ENCODE measurements around the gene CLEC20A. TPM values are rescaled to one million over a fixed set of nuclear protein-coding genes. Genes with fewer than 3 reads are reported as not detected.
A peak's percentile ranks its signal among the peaks of the same experiment; 100 is the strongest.

The CLEC20A gene
- total RNA-seq, 1 donor from 2014 or later = not detected

GRCh38 chr1:178489399-178489798 lies 7.4 kb downstream of the CLEC20A start:
- Histone ChIP-seq H3K27ac (no peak overlapping the region), H3K4me1 (peaks cover 15% of the 10 kb centered on the region), H3K4me3 (no peak overlapping the region), H3K27me3 (ENCODE audit: low read depth) (peaks cover 4% of the 10 kb centered on the region), H3K9me3 (no peaks in the 10 kb centered on the region), H3K36me3 (no peaks in the 10 kb centered on the region)
- TF ChIP-seq CTCF (IDR thresholded peaks at IDR 0.05) = no peak
- intact Hi-C loops (cut with DNase I) = no loop called here
- DNase-seq (no peak), ATAC-seq (no peak)

DNA sequence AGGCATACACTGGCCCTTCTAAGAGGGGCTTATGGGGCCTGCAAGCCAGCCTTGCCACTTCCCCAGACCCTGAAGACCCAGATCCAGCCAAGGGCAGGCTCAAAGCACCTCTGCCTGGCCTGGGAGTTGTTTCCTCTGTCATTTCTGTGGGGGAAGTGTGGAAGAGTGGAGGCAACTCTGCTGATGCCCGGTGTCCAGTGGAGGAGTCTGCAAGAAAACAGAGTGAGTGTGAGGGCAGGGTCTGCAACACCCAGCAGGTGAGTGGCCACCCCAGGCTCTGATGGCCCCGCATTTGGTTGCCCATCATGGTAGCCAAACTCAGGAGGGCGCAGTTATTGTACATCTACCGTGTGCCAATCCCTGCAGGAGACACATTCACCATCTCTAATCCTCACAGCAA lies 8.4 kb downstream of the CLEC20A start:
- ATAC-seq (no peak), DNase-seq (no peak)
- Histone ChIP-seq H3K36me3 (no peaks in the 10 kb centered on the region), H3K4me1 (peaks cover 15% of the 10 kb centered on the region), H3K4me3 (no peak overlapping the region), H3K27ac (no peak overlapping the region), H3K9me3 (no peaks in the 10 kb centered on the region), H3K27me3 (ENCODE audit: low read depth) (peaks cover 4% of the 10 kb centered on the region)
- intact Hi-C loops (cut with DNase I) = no loop called here
- no peak for TF ChIP-seq CTCF (IDR thresholded peaks at IDR 0.05)

DNA sequence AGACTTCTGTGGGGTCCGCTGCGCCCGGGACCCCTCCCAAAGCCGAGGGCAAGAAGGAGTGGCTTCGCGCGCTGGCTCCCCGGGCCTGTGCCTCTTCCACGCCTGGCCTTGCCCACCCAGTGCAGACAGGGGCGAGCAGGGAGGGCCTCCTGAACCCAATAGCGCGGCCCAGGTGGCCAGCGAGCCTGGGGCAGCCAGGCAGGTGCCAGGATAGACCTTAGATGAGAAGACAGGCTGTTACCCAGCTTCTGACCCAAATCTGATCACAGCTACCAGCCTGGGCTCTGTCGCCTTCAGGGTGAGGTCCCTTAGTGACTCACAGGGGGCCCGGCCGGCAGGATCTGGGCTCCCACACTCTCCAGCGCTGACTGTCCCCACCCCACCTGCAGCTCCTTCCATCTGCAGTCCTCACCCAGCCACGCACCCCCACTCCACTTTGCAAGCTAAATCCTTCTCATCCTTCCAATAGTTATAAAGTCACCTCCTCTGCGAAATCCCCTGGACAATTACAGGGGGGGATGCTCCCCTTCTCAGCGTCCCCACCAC lies 9.6 kb downstream of the CLEC20A start:
- H3K27me3 ChIP-seq (ENCODE audit: low read depth) = peaks cover 4% of the 10 kb centered on the region
- no peaks in the 10 kb centered on the region for H3K36me3 ChIP-seq
- peak overlapping the region; percentile 49 for H3K4me3 ChIP-seq
- DNase-seq = no peak
- intact Hi-C loops (cut with DNase I) = no loop called here
- no peak for TF ChIP-seq CTCF (IDR thresholded peaks at IDR 0.05)
- peaks cover 15% of the 10 kb centered on the region for H3K4me1 ChIP-seq
- H3K27ac ChIP-seq = no peak overlapping the region
- peak; percentile 33 to 42 for ATAC-seq
- no peaks in the 10 kb centered on the region for H3K9me3 ChIP-seq

DNA sequence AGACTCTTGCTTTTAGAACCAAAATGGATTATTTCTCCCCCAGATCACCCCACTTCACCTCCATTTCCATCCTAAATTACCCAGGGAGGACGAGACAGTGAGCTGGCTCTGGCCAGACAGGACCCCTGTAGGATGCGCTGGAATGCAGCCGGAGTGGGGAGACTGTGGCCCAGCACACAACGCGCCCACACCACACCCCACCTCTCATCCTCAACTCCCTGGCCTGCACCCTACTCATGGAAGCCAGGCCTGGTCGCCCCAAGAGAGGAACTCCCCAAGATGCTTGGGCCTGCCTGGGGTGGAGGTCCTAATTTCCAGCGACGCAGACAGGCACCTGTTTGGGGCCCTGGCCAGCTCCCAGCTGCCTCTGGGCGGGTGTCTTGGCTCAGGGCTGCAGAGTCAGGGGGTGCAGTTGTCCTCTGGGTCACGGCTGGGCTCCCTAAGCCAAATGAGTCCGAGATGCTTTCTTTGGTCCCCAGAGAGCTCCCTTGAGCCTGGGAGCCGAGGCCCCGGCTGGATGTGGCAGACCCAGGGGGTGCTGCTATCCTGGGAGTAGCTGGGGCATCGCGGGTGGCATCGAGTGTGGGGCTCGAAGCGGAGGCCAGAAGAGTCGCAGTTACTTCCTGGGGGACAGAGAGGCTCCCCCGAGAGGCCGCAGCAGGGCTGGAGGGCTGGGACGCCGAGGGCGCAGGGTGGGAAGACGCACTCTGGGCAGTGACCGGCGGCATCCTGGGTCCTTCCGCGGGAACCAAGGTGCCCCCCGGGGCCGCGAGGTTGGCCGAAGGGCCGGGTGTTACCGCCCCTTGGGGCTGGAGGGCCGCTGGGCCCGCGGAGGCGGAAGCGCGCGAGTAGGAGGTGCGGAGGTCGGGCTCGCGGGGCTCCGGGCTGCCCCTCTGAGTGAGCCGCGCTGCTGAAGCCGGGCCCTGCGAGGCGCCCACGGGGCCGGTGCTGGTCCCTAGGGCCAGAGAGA lies 10.4 kb downstream of the CLEC20A start:
- no peak for TF ChIP-seq CTCF (IDR thresholded peaks at IDR 0.05)
- ATAC-seq = peak; percentile 62 to 64

GRCh38 chr1:178485541-178485981 lies 11.2 kb downstream of the CLEC20A start:
- intact Hi-C loops (cut with DNase I) = no loop called here
- H3K27me3 ChIP-seq (ENCODE audit: low read depth) = peaks cover 4% of the 10 kb centered on the region
- H3K27ac ChIP-seq = no peak overlapping the region
- ATAC-seq (no peak), DNase-seq (no peak)
- no peak for TF ChIP-seq CTCF (IDR thresholded peaks at IDR 0.05)
- H3K36me3 ChIP-seq = no peaks in the 10 kb centered on the region
- H3K4me1 ChIP-seq = peaks cover 15% of the 10 kb centered on the region
- no peak overlapping the region for H3K4me3 ChIP-seq
- no peaks in the 10 kb centered on the region for H3K9me3 ChIP-seq

More for the DNA sequence above, 10.4 kb downstream of the CLEC20A start:
- peaks cover 15% of the 10 kb centered on the region for H3K4me1 ChIP-seq
- intact Hi-C loops (cut with DNase I) = no loop called here
- H3K27me3 ChIP-seq (ENCODE audit: low read depth) = peaks cover 4% of the 10 kb centered on the region
- H3K36me3 ChIP-seq = no peaks in the 10 kb centered on the region
- no peaks in the 10 kb centered on the region for H3K9me3 ChIP-seq
- H3K27ac ChIP-seq = no peak overlapping the region
- no peak for DNase-seq
- H3K4me3 ChIP-seq = peak overlapping the region; percentile 49

All from lower lobe of right lung (tissue), 2 donors.